ENCODE measurements around the gene NCOA4. TPM values are rescaled to one million over a fixed set of nuclear protein-coding genes. Genes with fewer than 3 reads are reported as not detected.
"Not testable (repeated sequence)": the region's sequence is repeated elsewhere in the genome, so short reads cannot be mapped to it uniquely, and the experiment has no call there.

NCOA4 gene
- total RNA-seq, 4 donors from 2014 or later: 122 to 161 (median 141) TPM

DNA sequence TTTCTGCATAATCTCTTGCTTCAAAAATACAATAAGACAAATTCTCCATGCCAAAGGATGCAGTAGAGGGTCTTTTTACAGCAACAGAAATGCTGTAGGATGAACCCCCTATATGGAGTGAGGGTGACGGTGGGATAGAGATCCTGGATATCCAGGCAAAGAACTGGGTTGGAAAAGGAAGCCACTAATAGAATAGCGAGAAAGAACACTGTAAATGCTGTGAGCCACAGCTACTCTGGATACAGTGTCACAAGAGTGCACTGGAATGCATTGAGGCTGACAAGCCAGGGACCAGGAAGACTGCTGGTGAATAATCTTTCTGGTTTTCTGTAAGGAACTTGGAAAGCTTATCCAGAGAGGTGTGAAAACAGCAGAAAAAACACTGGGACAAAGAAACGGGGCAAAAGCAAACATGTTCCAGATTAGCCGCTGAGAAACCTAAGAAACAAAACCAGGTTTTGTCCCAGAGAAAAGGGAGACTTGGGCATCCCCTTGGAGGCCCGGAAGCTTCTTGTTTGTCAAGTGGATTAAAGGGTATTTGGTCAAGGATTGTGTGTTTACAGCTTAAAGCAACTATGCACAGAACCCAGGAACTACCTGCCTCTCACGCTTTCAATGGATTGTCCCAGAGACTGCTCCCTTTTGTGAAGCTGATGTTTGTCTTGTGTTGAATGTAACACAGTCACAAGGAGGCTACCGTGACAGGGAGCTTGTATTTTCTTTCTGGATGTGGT is 21.8 kb upstream of the NCOA4 start:
- peaks cover 0 to 2% (median 0%) of the 10 kb centered on the region in 3 donors for H3K9me3 ChIP-seq
- intact Hi-C loops (cut with DNase I): no loop called here
- peaks cover 5 to 39% (median 10%) of the 10 kb centered on the region in 3 donors for H3K4me1 ChIP-seq
- no peak for TF ChIP-seq POLR2A (IDR thresholded peaks at IDR 0.05)
- WGBS, 2 donors: 31 to 44% methylated on average over 6 of the region's 7 CpGs
- no peaks in the 10 kb centered on the region for H3K36me3 ChIP-seq
- H3K27me3 ChIP-seq: peaks cover 0 to 7% (median 0%) of the 10 kb centered on the region in 4 donors
- no peak overlapping the region for H3K4me3 ChIP-seq
- peak overlapping the region in 3 of 4 donors; percentile 11 to 49 (median 39) for H3K27ac ChIP-seq
- no peak for DNase-seq

DNA sequence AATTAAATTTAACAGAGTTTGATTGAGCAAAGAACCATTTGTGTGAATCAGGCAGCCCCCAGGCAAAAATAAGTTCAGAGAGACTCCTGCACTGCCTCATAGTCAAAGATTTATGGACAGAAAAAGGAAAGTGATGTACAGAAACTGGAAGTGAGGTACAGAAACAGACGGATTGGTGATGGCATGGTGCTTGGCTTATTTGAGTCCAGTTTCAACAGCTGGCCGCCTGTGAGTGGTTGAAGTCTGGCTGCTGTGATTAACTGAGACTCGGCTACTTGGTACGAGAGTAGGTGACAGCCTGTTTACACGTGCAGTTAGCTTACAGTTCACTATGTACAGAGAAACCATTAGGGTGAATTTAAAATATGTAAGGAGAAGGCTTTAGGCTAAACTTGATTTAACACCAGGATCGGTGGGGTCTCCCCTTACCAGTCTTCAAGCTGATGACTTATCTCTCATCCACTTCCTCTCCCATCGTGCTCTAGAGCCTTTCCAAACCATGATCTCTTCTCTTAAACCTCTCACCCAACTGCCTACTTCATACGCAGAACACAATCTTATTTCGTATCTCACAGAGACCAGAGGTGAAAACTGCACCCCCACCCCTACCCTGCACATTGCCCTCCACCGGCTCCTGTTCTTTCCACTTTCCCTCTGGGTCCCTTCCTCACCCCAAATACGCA is 20.7 kb upstream of the NCOA4 start:
- WGBS, 2 donors: 69 to 72% methylated on average over 11 of the region's 11 CpGs
- Histone ChIP-seq H3K27me3 (peaks cover 0 to 7% (median 0%) of the 10 kb centered on the region in 4 donors), H3K36me3 (no peaks in the 10 kb centered on the region), H3K4me3 (no peak overlapping the region), H3K27ac (no peak overlapping the region), H3K4me1 (peaks cover 5 to 39% (median 10%) of the 10 kb centered on the region in 3 donors), H3K9me3 (no peaks in the 10 kb centered on the region)
- TF ChIP-seq, protein P1, sequence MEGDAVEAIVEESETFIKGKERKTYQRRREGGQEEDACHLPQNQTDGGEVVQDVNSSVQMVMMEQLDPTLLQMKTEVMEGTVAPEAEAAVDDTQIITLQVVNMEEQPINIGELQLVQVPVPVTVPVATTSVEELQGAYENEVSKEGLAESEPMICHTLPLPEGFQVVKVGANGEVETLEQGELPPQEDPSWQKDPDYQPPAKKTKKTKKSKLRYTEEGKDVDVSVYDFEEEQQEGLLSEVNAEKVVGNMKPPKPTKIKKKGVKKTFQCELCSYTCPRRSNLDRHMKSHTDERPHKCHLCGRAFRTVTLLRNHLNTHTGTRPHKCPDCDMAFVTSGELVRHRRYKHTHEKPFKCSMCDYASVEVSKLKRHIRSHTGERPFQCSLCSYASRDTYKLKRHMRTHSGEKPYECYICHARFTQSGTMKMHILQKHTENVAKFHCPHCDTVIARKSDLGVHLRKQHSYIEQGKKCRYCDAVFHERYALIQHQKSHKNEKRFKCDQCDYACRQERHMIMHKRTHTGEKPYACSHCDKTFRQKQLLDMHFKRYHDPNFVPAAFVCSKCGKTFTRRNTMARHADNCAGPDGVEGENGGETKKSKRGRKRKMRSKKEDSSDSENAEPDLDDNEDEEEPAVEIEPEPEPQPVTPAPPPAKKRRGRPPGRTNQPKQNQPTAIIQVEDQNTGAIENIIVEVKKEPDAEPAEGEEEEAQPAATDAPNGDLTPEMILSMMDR (IDR thresholded peaks at IDR 0.05): no peak
- no peak for TF ChIP-seq POLR2A (IDR thresholded peaks at IDR 0.05)
- no peak for DNase-seq
- intact Hi-C loops (cut with DNase I): no loop called here

GRCh38 chr10:46049497-46049831 is 19.0 kb upstream of the NCOA4 start:
- WGBS, 2 donors: 93 to 94% methylated on average over 11 of the region's 11 CpGs
- DNase-seq; H3K27me3 ChIP-seq; H3K9me3 ChIP-seq; H3K27ac ChIP-seq; H3K36me3 ChIP-seq; H3K4me3 ChIP-seq; intact Hi-C loops (cut with DNase I): not testable (repeated sequence)
- peaks cover 5 to 39% (median 10%) of the 10 kb centered on the region in 3 donors for H3K4me1 ChIP-seq

DNA sequence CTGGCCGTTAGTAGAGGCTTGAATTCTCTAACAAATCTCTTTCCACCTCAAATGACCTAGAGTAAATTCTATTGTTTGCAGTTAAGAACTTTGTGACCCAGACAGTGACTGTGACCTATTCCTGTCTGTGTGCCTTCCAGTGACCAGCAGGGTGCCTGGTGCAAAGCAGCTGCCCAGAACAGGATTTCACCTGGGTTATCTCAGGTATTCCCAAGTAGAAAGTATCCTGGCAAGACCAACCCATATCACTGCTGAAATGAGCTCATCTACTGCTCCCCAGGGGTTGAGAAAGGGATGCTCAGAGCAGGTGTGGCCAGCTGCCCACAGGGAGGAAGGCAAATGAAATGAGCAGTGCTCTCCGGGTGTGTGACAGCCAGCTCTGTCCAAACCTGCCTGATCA is 17.7 kb upstream of the NCOA4 start:
- intact Hi-C loops (cut with DNase I): no loop called here
- Histone ChIP-seq H3K27me3 (peaks cover 0 to 5% (median 0%) of the 10 kb centered on the region in 4 donors), H3K36me3 (no peaks in the 10 kb centered on the region), H3K4me1 (peaks cover 5 to 30% (median 10%) of the 10 kb centered on the region in 3 donors), H3K27ac (no peak overlapping the region), H3K4me3 (no peak overlapping the region), H3K9me3 (no peaks in the 10 kb centered on the region)
- WGBS, 2 donors: 30 to 48% methylated on average over 2 of the region's 2 CpGs
- no peak for TF ChIP-seq POLR2A (IDR thresholded peaks at IDR 0.05)
- TF ChIP-seq, protein P1 (IDR thresholded peaks at IDR 0.05): no peak
- DNase-seq: no peak

DNA sequence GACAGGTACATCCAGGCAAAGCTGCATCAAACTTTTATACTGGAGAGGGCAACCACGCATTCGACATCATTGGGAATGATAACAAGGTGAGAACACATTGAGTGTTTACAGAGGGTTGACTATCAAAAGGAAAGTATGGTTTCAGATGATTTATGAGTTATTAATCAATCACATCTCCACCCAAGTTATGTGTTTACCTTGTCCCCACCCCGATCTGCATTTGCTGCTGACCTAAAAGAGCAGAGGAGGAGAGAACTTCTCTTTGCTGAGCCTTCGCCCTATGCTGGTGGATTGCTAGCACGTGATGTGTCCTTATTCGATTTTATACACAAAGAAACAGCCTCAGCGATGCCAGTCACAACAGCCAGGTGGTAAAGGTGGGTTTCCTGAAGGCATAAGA is 15.8 kb upstream of the NCOA4 start, which contains the start of gene MSMB:
Gene MSMB, minus strand, starts transcription at position 9 of the 400 bp plus-strand sequence. CDS start 32 bp downstream, outside the sequence.
- WGBS, 2 donors: 77 to 83% methylated on average over 5 to 7 of the region's 7 CpGs
- peaks cover 0 to 23% (median 2%) of the 10 kb centered on the region in 3 donors for H3K4me1 ChIP-seq
- no peaks in the 10 kb centered on the region for H3K36me3 ChIP-seq
- no peak within 1 kb of the TSS for H3K4me3 ChIP-seq
- intact Hi-C loops (cut with DNase I): no loop called here
- no peak for DNase-seq
- TF ChIP-seq, protein P1 (IDR thresholded peaks at IDR 0.05): no peak
- no peak for TF ChIP-seq POLR2A (IDR thresholded peaks at IDR 0.05)
- no peaks in the 10 kb centered on the region for H3K9me3 ChIP-seq
- H3K27ac ChIP-seq: no peak within 1 kb of the TSS
- H3K27me3 ChIP-seq: peaks cover 0 to 5% (median 0%) of the 10 kb centered on the region in 4 donors

DNA sequence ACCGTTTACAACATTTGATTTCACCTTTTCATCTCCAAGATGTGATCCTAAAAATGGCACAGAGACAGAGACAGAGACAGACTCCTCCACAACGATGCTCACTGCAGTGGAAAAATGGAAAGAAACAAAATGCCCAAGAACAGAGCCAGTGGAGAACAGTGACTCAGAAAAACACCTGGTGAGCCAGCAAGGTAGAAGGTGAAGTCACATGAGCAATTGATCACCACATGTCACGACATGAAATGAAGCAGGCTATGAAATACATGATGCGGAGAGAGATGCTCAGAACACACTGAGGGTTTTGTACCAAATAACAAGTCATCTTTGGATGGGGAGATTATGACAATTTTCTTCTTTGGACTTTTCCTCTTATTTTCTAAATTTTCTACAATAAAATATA is 12.1 kb upstream of the NCOA4 start:
- Histone ChIP-seq H3K4me1 (peaks cover 0 to 33% (median 8%) of the 10 kb centered on the region in 3 donors), H3K36me3 (no peaks in the 10 kb centered on the region), H3K9me3 (no peaks in the 10 kb centered on the region), H3K4me3 (no peak overlapping the region), H3K27ac (no peak overlapping the region), H3K27me3 (peaks cover 0 to 5% (median 0%) of the 10 kb centered on the region in 4 donors)
- no peak for TF ChIP-seq POLR2A (IDR thresholded peaks at IDR 0.05)
- TF ChIP-seq, protein P1 (IDR thresholded peaks at IDR 0.05): no peak
- 28 to 44% methylated on average over 4 of the region's 4 CpGs for WGBS, 2 donors
- intact Hi-C loops (cut with DNase I): no loop called here
- no peak for DNase-seq

Measured in esophagus squamous epithelium (tissue), 5 donors.